ENCODE data around the gene TUT1.

GRCh38 chr11:62605467-62605866 is 14.1 kb upstream of the TUT1 start:
- no peak for TF ChIP-seq NANOG (IDR thresholded peaks at IDR 0.05; ENCODE audit: borderline replicate concordance)
- TF ChIP-seq CTCF (conservative IDR thresholded peaks at IDR 0.05; ENCODE audit: low read depth in 2 of 2) = no peak
- no peak for TF ChIP-seq EZH2 (IDR thresholded peaks at IDR 0.05; ENCODE audit: low read depth, unreplicated experiment)
- no peak for TF ChIP-seq POLR2AphosphoS5 (IDR thresholded peaks at IDR 0.05; ENCODE audit: low read depth)
- TF ChIP-seq EZH2phosphoT487 (IDR thresholded peaks at IDR 0.05; ENCODE audit: unreplicated experiment) = no peak

All from GM23338 (cell line).